DOHH2 (cell line): ENCODE data around the gene ESPN.

Source experiments
- CTCF ChIP-seq: fragments of 200-600 bp; sonication (generic); IDR thresholded peaks from one replicate; pipeline ENCODE4 v1.5.1; 2014; ENCODE audit warnings: antibody characterized with exemption, mild to moderate bottlenecking, low read depth, low read length; ENCODE audit not compliant: poor library complexity, severe bottlenecking
- EZH2phosphoT487 ChIP-seq: fragments of 200-600 bp; sonication (generic); IDR thresholded peaks from 2 replicates; pipeline ENCODE4 v1.6.1; 2017; ENCODE audit warnings: borderline replicate concordance, mild to moderate bottlenecking, antibody characterized with exemption, low read length, moderate library complexity, mixed read lengths

- TF ChIP-seq CTCF, result no peak
- no peak for TF ChIP-seq EZH2phosphoT487
Observed at GRCh38 chr1:6435129-6435528, 10.6 kb downstream of the ESPN start.
